GM12878 (cell line): ENCODE data around the gene SURF4. TPM values are rescaled to one million over a fixed set of nuclear protein-coding genes. Genes with fewer than 3 reads are reported as not detected.

Experiments used
- ATAC-seq: fragments of 200-7000 bp; cut with Tn5 transposase; 3 replicates; pipeline ENCODE4 v1.9.1; 2020; ENCODE audit warnings: mild to moderate bottlenecking, moderate library complexity
- BruUV-seq: library from RNA; stranded (reverse); fragments of 400-500 nt; replicated peaks from 2 replicates; lab custom pipeline; 2021; lab: Mats Ljungman, UMichigan
- CTCF ChIA-PET: fragments of 300-600 bp; sonication (Branson Sonifier 250); formaldehyde crosslinking; extraction: SDS; loops from one replicate; lab custom pipeline; 2021; ENCODE audit warnings: inconsistent platforms; lab: Yijun Ruan, JAX
- POLR2A ChIA-PET: fragments of 350-600 bp; formaldehyde crosslinking; extraction: SDS; loops from one replicate; lab custom pipeline; 2021; ENCODE audit warnings: inconsistent platforms; lab: Charles Lee
- RAD21 ChIA-PET: fragments of 300-600 bp; sonication (Branson Sonifier 250); formaldehyde crosslinking; loops from one replicate; lab custom pipeline; 2023; ENCODE audit warnings: antibody characterized with exemption; ENCODE audit not compliant: unreplicated experiment; lab: Charles Lee
- SMC1A ChIA-PET: fragments of 300-600 bp; sonication (Branson Sonifier 250); formaldehyde crosslinking; loops from one replicate; lab custom pipeline; 2023; ENCODE audit not compliant: unreplicated experiment, uncharacterized antibody; lab: Charles Lee
- DNase-seq: peaks from one replicate; pipeline ENCODE4 v3.0.0-alpha.2; 2011; ENCODE audit warnings: low read depth, low spot score
- FAIRE-seq: peaks from 3 replicates; lab custom pipeline; 2011; peaks lifted over from hg19 to GRCh38; lab: Jason Lieb, UNC
- H2AFZ ChIP-seq: 2 replicates; pipeline ENCODE4 v1.6.0; 2011; ENCODE audit warnings: low read depth, low read length, control low read depth; ENCODE audit not compliant: control insufficient read depth
- H3K27ac ChIP-seq: 2 replicates; pipeline ENCODE4 v1.5.1; 2011; ENCODE audit warnings: control low read depth; ENCODE audit not compliant: control insufficient read depth, insufficient read depth
- H3K27me3 ChIP-seq, 2 experiments: replicated peaks in 1 of 2; 2 replicates each; pipeline versions ENCODE4 v1.6.0 to v1.6.1; 2011; ENCODE audit warnings: low read length in 1 of 2; ENCODE audit not compliant: control insufficient read depth in 2 of 2, insufficient read depth in 2 of 2
- H3K36me3 ChIP-seq, 2 experiments: 2 replicates each; pipeline ENCODE4 v1.5.1; 2011; ENCODE audit warnings: low read length in 1 of 2; ENCODE audit not compliant: control insufficient read depth in 2 of 2, insufficient read depth in 2 of 2
- H3K4me1 ChIP-seq: 2 replicates; pipeline ENCODE4 v1.6.1; 2011; ENCODE audit warnings: mild to moderate bottlenecking, low read length, moderate library complexity, mixed read lengths; ENCODE audit not compliant: control insufficient read depth, insufficient read depth
- H3K4me2 ChIP-seq: 2 replicates; pipeline ENCODE4 v1.6.0; 2011; ENCODE audit warnings: control low read depth; ENCODE audit not compliant: control insufficient read depth, insufficient read depth
- H3K4me3 ChIP-seq: fragments of 200-600 bp; sonication (generic); 2 replicates; pipeline ENCODE4 v1.5.1; 2016
- H3K79me2 ChIP-seq: 2 replicates; pipeline ENCODE4 v1.6.0; 2011; ENCODE audit warnings: low read length; ENCODE audit not compliant: control insufficient read depth, insufficient read depth
- H3K9ac ChIP-seq: 2 replicates; pipeline ENCODE4 v1.8.0; 2011; ENCODE audit warnings: low read length, control low read depth, mixed read lengths; ENCODE audit not compliant: control insufficient read depth, insufficient read depth
- H3K9me3 ChIP-seq: replicated peaks from 3 replicates; pipeline ENCODE4 v1.5.1; 2011; ENCODE audit warnings: mild to moderate bottlenecking, low read length; ENCODE audit not compliant: control insufficient read depth, insufficient read depth
- H4K20me1 ChIP-seq: 2 replicates; pipeline ENCODE4 v1.6.0; 2011; ENCODE audit not compliant: control insufficient read depth, insufficient read depth
- ATF2 ChIP-seq: IDR thresholded peaks from 2 replicates; pipeline ENCODE4 v1.6.1; 2012; ENCODE audit warnings: low read length, inconsistent platforms
- BCL11A ChIP-seq: IDR thresholded peaks from 2 replicates; pipeline ENCODE4 v1.6.1; 2011; ENCODE audit warnings: low read depth, low read length
- BCLAF1 ChIP-seq: fragments of 450-650 bp; IDR thresholded peaks from 2 replicates; pipeline ENCODE4 v1.6.1; 2017; ENCODE audit warnings: antibody characterized with exemption, mild to moderate bottlenecking, moderate library complexity
- CBX5 ChIP-seq: sonication (generic); IDR thresholded peaks from 2 replicates; pipeline ENCODE4 v1.6.1; 2016; ENCODE audit warnings: low read depth, moderate library complexity, mild to moderate bottlenecking, inconsistent platforms
- E4F1 ChIP-seq: fragments of 450-650 bp; IDR thresholded peaks from 2 replicates; pipeline ENCODE4 v1.6.1; 2018; ENCODE audit warnings: borderline replicate concordance, mild to moderate bottlenecking; ENCODE audit not compliant: partially characterized antibody
- EGR1 ChIP-seq, 2 experiments: IDR thresholded peaks; 1 replicate in 1 of 2; 2 replicates in 1 of 2; pipeline ENCODE4 v1.6.1; 2011 to 2012; ENCODE audit warnings: low read depth in 2 of 2, low read length in 2 of 2, borderline replicate concordance in 1 of 2, mild to moderate bottlenecking in 1 of 2, moderate library complexity in 1 of 2
- FOS ChIP-seq: IDR thresholded peaks from 3 replicates; pipeline ENCODE4 v1.6.1; 2011; ENCODE audit warnings: borderline replicate concordance; ENCODE audit not compliant: insufficient read length; ENCODE audit errors: extremely low read depth
- FOXK2 ChIP-seq: fragments of 450-650 bp; IDR thresholded peaks from 2 replicates; pipeline ENCODE4 v1.6.1; 2017; ENCODE audit warnings: mild to moderate bottlenecking, moderate library complexity
- GABPA ChIP-seq: IDR thresholded peaks from 2 replicates; pipeline ENCODE4 v1.6.1; 2014; ENCODE audit warnings: antibody characterized with exemption, low read depth, mild to moderate bottlenecking, inconsistent platforms
- MEF2B ChIP-seq: fragments of 450-650 bp; IDR thresholded peaks from 2 replicates; pipeline ENCODE4 v1.6.1; 2018; ENCODE audit warnings: mild to moderate bottlenecking, moderate library complexity; ENCODE audit not compliant: partially characterized antibody, poor library complexity, severe bottlenecking
- MTA3 ChIP-seq: IDR thresholded peaks from 2 replicates; pipeline ENCODE4 v1.6.1; 2012; ENCODE audit warnings: low read length, inconsistent platforms, borderline replicate concordance
- MYB ChIP-seq: fragments of 150-350 bp; IDR thresholded peaks from 2 replicates; pipeline ENCODE4 v1.6.1; 2014; ENCODE audit warnings: mild to moderate bottlenecking, low read depth, low read length, borderline replicate concordance
- NR2C2 ChIP-seq: IDR thresholded peaks from 2 replicates; pipeline ENCODE4 v1.6.1; 2011; ENCODE audit warnings: borderline replicate concordance, low read depth; ENCODE audit not compliant: control insufficient read depth, insufficient read length
- PML ChIP-seq: IDR thresholded peaks from 2 replicates; pipeline ENCODE4 v1.6.1; 2012; ENCODE audit warnings: low read length, inconsistent platforms
- POLR2A ChIP-seq: IDR thresholded peaks from 2 replicates; pipeline ENCODE4 v1.6.1; 2011; ENCODE audit warnings: low read depth, mild to moderate bottlenecking, low read length
- POLR2AphosphoS5 ChIP-seq: IDR thresholded peaks from 2 replicates; pipeline ENCODE4 v1.6.1; 2011; ENCODE audit warnings: mild to moderate bottlenecking, low read length, inconsistent platforms
- RUNX3 ChIP-seq: IDR thresholded peaks from 2 replicates; pipeline ENCODE4 v1.6.1; 2012; ENCODE audit warnings: low read length, inconsistent platforms
- SMARCA5 ChIP-seq: fragments of 450-650 bp; IDR thresholded peaks from 2 replicates; pipeline ENCODE4 v1.6.1; 2017; ENCODE audit warnings: mild to moderate bottlenecking
- ZBED1 ChIP-seq: IDR thresholded peaks from 2 replicates; pipeline ENCODE4 v1.6.1; 2016; ENCODE audit warnings: borderline replicate concordance
- WGBS: methylation state at CpG from one replicate; pipeline ENCODE4 v1.1.6; 2016; ENCODE audit warnings: low lambda C conversion rate; ENCODE audit not compliant: insufficient replicate concordance, insufficient coverage; ENCODE audit errors: missing lambda C conversion rate; 5-methylcytosine and 5-hydroxymethylcytosine counted together
- in situ Hi-C: fragments of 300-500 bp; cut with MboI; formaldehyde crosslinking; loops from 9 replicates; pipeline ENCODE4 v1.14.3; 2018; ENCODE audit warnings: mixed read lengths
- intact Hi-C: fragments of 100-400 bp; cut with micrococcal nuclease; formaldehyde crosslinking; loops from one replicate; pipeline ENCODE4 v1.14.2; 2022; ENCODE audit not compliant: unreplicated experiment
- polyA plus RNA-seq, 11 experiments: library from polyadenylated mRNA; depleted of rRNA in 4 of 11; unstranded in 6 of 11; stranded (reverse) in 5 of 11; fragments of >200 nt; fragmentation: Nextera tagmentation in 4 of 11; fragmentation: Illumina TruSeq in 1 of 11; extraction: Ambion mirVana in 4 of 11; extraction: Trizol in 1 of 11; gene quantifications; 1 replicate in 1 of 11; 2 replicates in 10 of 11; pipeline versions ENCODE4 v1.2.1 to v1.2.3, GENCODE V29; 2011 to 2016; ENCODE audit warnings: inconsistent platforms in 2 of 11, missing spikeins in 2 of 11, low read depth in 1 of 11
- total RNA-seq, 4 experiments: library from RNA; depleted of rRNA in 3 of 4; stranded (reverse); fragments of >200 nt in 3 of 4; fragmentation: Illumina TruSeq in 1 of 4; extraction: Trizol in 1 of 4; gene quantifications; 2 replicates each; pipeline versions ENCODE4 v1.2.1 to v1.2.3, GENCODE V29; 2013 to 2021

The SURF4 gene
- total and polyA plus RNA-seq, 10 of the 15 experiments (the other 5 are each of a cell fraction or from before 2014, with no cell fraction given), result 6.4 to 134 (median 78.7) TPM

GRCh38 chr9:133352635-133353340 lies 23.1 kb downstream of the SURF4 start:
- DNase-seq (no peak), ATAC-seq (no peak), FAIRE-seq (no peak)
- Histone ChIP-seq H3K27ac (no peak overlapping the region), H3K27me3 (no peaks in the 10 kb centered on the region), H3K79me2 (peaks cover 48% of the 10 kb centered on the region), H3K9ac (no peak overlapping the region), H3K4me2 (no peak overlapping the region), H3K9me3 (no peaks in the 10 kb centered on the region), H2AFZ (no peak overlapping the region), H3K4me3 (no peak overlapping the region), H3K4me1 (peaks cover 6% of the 10 kb centered on the region), H3K36me3 (peaks cover 22 to 43% of the 10 kb centered on the region in 2 experiments), H4K20me1 (no peaks in the 10 kb centered on the region; the same call in 1 of the 2 replicates)
- BruUV-seq, result no TSS peak
- ChIA-PET SMC1A (no interaction called here), CTCF (interaction anchor here (1.0 to 1.8 kb wide), 2 partner anchors 13 to 22 kb away, joined by 4 read pairs; no protein-coding TSS in a partner anchor), RAD21 (no interaction called here), POLR2A (no interaction called here)
- in situ Hi-C loops, result no loop called here
- intact Hi-C loops, result no loop called here
- 44% methylated on average over 8 of the region's 8 CpGs for WGBS
- TF ChIP-seq RUNX3 (peak; percentile 4; the same call in 1 of the 2 replicates), E4F1 (no peak), ZBED1 (no peak; the same call in 1 of the 2 replicates), GABPA (no peak), FOXK2 (no peak), MYB (no peak), SMARCA5 (no peak), EGR1 (IDR thresholded peaks at IDR 0.05; ENCODE audit: borderline replicate concordance in 1 of 2, low read depth in 2 of 2, low read length in 2 of 2) (no peak), PML (peak; percentile 34), MTA3 (peak; percentile 75; the same call in 1 of the 2 replicates), FOS (no peak), MEF2B (no peak), BCL11A (no peak), POLR2A (no peak; the same call in 1 of the 2 replicates), BCLAF1 (no peak), POLR2AphosphoS5 (peak; percentile 82), CBX5 (no peak), ATF2 (no peak; the same call in 1 of the 2 replicates), NR2C2 (no peak)
